HepG2 (cell line): ENCODE data around the gene CNOT1. TPM values are rescaled to one million over a fixed set of nuclear protein-coding genes. Genes with fewer than 3 reads are reported as not detected.
A peak's percentile ranks its signal among the peaks of the same experiment; 100 is the strongest.

Experiments used
- DPF2 ChIP-seq: sonication (generic); formaldehyde crosslinking; IDR thresholded peaks from 2 replicates; pipeline ENCODE4 v1.4.0; 2020; ENCODE audit warnings: mild to moderate bottlenecking, low read depth, missing genetic modification reagents, borderline replicate concordance
- FOXA3 ChIP-seq: IDR thresholded peaks from 2 replicates; pipeline ENCODE4 v1.6.1; 2016; ENCODE audit warnings: missing genetic modification reagents, missing compliant biosample characterization
- HNF4A ChIP-seq: sonication (generic); formaldehyde crosslinking; IDR thresholded peaks from 2 replicates; pipeline ENCODE4 v1.4.0; 2020; ENCODE audit warnings: missing genetic modification reagents
- KDM1A ChIP-seq: IDR thresholded peaks from 2 replicates; pipeline ENCODE4 v1.6.1; 2016; ENCODE audit warnings: missing compliant biosample characterization
- KDM3A ChIP-seq: IDR thresholded peaks from 2 replicates; pipeline ENCODE4 v1.6.1; 2018; ENCODE audit warnings: low read depth, missing compliant biosample characterization
- MAF1 ChIP-seq: sonication (generic); formaldehyde crosslinking; IDR thresholded peaks from 2 replicates; pipeline ENCODE4 v1.5.0; 2020; ENCODE audit warnings: missing genetic modification reagents, borderline replicate concordance
- PAWR ChIP-seq: sonication (generic); formaldehyde crosslinking; IDR thresholded peaks from 2 replicates; pipeline ENCODE4 v1.4.0; 2020; ENCODE audit warnings: missing genetic modification reagents, mild to moderate bottlenecking, borderline replicate concordance
- SKI ChIP-seq: fragments of 450-650 bp; IDR thresholded peaks from one replicate; pipeline ENCODE4 v1.6.1; 2018; ENCODE audit warnings: mild to moderate bottlenecking; ENCODE audit not compliant: partially characterized antibody
- SNAI1 ChIP-seq: sonication (generic); formaldehyde crosslinking; IDR thresholded peaks from 2 replicates; pipeline ENCODE4 v1.5.0; 2020; ENCODE audit warnings: mild to moderate bottlenecking, missing genetic modification reagents, borderline replicate concordance
- TBL1XR1 ChIP-seq: fragments of 150-350 bp; IDR thresholded peaks from 2 replicates; pipeline ENCODE4 v1.6.1; 2014; ENCODE audit warnings: borderline replicate concordance, low read length; ENCODE audit not compliant: partially characterized antibody
- ZBTB21 ChIP-seq: sonication (generic); formaldehyde crosslinking; IDR thresholded peaks from 2 replicates; pipeline ENCODE4 v1.4.0; 2020; ENCODE audit warnings: missing genetic modification reagents
- ZFAT ChIP-seq: sonication (generic); formaldehyde crosslinking; conservative IDR thresholded peaks from 2 replicates; pipeline ENCODE4 v1.8.1; 2023; ENCODE audit warnings: missing genetic modification reagents, inconsistent platforms
- ZNF101 ChIP-seq: sonication (generic); formaldehyde crosslinking; IDR thresholded peaks from 2 replicates; pipeline ENCODE4 v1.4.0; 2020; ENCODE audit warnings: mild to moderate bottlenecking, low read depth, missing genetic modification reagents, borderline replicate concordance
- ZSCAN22 ChIP-seq: sonication (generic); formaldehyde crosslinking; IDR thresholded peaks from 2 replicates; pipeline ENCODE4 v1.4.0; 2020; ENCODE audit warnings: mild to moderate bottlenecking, missing genetic modification reagents
- polyA plus RNA-seq, 8 experiments: library from polyadenylated mRNA; depleted of rRNA in 3 of 8; stranded (reverse) in 7 of 8; unstranded in 1 of 8; fragments of >200 nt; fragmentation: Illumina TruSeq in 4 of 8; extraction: Trizol in 4 of 8; gene quantifications; 2 replicates each; pipeline versions ENCODE4 v1.2.1 to v1.2.3, GENCODE V29; 2011 to 2016; ENCODE audit warnings: low read depth in 4 of 8, missing spikeins in 1 of 8, mixed read lengths in 1 of 8; ENCODE audit not compliant: insufficient read depth in 1 of 8
- total RNA-seq, 5 experiments: library from RNA; depleted of rRNA; stranded (reverse); fragments of >200 nt; fragmentation: Illumina TruSeq; extraction: Trizol; gene quantifications; 2 replicates each; pipeline ENCODE4 v1.2.3, GENCODE V29; 2016; ENCODE audit warnings: low read depth in 1 of 5
- TF ChIP-seq, protein P1 (sequence below): sonication (generic); formaldehyde crosslinking; IDR thresholded peaks from 2 replicates; pipeline ENCODE4 v1.4.0; 2020; ENCODE audit warnings: missing genetic modification reagents, borderline replicate concordance
- TF ChIP-seq, protein P2 (sequence below): sonication (generic); formaldehyde crosslinking; IDR thresholded peaks from 2 replicates; pipeline ENCODE4 v1.4.0; 2020; ENCODE audit warnings: missing genetic modification reagents, mild to moderate bottlenecking, borderline replicate concordance
- TF ChIP-seq, protein P3 (sequence below): sonication (generic); formaldehyde crosslinking; IDR thresholded peaks from 2 replicates; pipeline ENCODE4 v1.5.1; 2020; ENCODE audit warnings: mild to moderate bottlenecking, missing genetic modification reagents, moderate library complexity

Gene CNOT1
- total and polyA plus RNA-seq, 2 of the 13 experiments (the other 11 are each of a cell fraction or from before 2014, with no cell fraction given): 188 to 232 TPM

- TF ChIP-seq, protein P1, sequence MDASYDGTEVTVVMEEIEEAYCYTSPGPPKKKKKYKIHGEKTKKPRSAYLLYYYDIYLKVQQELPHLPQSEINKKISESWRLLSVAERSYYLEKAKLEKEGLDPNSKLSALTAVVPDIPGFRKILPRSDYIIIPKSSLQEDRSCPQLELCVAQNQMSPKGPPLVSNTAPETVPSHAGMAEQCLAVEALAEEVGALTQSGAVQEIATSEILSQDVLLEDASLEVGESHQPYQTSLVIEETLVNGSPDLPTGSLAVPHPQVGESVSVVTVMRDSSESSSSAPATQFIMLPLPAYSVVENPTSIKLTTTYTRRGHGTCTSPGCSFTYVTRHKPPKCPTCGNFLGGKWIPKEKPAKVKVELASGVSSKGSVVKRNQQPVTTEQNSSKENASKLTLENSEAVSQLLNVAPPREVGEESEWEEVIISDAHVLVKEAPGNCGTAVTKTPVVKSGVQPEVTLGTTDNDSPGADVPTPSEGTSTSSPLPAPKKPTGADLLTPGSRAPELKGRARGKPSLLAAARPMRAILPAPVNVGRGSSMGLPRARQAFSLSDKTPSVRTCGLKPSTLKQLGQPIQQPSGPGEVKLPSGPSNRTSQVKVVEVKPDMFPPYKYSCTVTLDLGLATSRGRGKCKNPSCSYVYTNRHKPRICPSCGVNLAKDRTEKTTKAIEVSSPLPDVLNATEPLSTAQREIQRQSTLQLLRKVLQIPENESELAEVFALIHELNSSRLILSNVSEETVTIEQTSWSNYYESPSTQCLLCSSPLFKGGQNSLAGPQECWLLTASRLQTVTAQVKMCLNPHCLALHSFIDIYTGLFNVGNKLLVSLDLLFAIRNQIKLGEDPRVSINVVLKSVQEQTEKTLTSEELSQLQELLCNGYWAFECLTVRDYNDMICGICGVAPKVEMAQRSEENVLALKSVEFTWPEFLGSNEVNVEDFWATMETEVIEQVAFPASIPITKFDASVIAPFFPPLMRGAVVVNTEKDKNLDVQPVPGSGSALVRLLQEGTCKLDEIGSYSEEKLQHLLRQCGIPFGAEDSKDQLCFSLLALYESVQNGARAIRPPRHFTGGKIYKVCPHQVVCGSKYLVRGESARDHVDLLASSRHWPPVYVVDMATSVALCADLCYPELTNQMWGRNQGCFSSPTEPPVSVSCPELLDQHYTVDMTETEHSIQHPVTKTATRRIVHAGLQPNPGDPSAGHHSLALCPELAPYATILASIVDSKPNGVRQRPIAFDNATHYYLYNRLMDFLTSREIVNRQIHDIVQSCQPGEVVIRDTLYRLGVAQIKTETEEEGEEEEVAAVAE (CRISPR knock-in tag): peak; percentile 77; the same call in 1 of the 2 replicates
- TF ChIP-seq ZSCAN22: 0 out of 2 replicates have a peak, but pooled peaks have one; percentile 42
- TF ChIP-seq, protein P2, sequence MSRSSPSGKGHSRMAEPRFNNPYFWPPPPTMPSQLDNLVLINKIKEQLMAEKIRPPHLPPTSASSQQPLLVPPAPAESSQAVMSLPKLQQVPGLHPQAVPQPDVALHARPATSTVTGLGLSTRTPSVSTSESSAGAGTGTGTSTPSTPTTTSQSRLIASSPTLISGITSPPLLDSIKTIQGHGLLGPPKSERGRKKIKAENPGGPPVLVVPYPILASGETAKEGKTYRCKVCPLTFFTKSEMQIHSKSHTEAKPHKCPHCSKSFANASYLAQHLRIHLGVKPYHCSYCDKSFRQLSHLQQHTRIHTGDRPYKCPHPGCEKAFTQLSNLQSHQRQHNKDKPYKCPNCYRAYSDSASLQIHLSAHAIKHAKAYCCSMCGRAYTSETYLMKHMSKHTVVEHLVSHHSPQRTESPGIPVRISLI (CRISPR knock-in tag): no peak; the same call in 1 of the 2 replicates
- peak; percentile 37 for TF ChIP-seq SKI
- no peak for TF ChIP-seq DPF2 (CRISPR knock-in tag)
- peak; percentile 5; the same call in 1 of the 2 replicates for TF ChIP-seq FOXA3
- TF ChIP-seq PAWR (CRISPR knock-in tag): peak; percentile 90; the same call in 1 of the 2 replicates
- TF ChIP-seq ZBTB21 (CRISPR knock-in tag): no peak
- peak; percentile 17; the same call in 1 of the 2 replicates for TF ChIP-seq KDM3A (CRISPR knock-in tag)
- TF ChIP-seq HNF4A (CRISPR knock-in tag): peak; percentile 52
- TF ChIP-seq MAF1 (CRISPR knock-in tag): 0 out of 2 replicates have a peak, but pooled peaks have one; percentile 77
- TF ChIP-seq ZFAT (CRISPR knock-in tag): no peak; the same call in 1 of the 2 replicates
- TF ChIP-seq, protein P3, sequence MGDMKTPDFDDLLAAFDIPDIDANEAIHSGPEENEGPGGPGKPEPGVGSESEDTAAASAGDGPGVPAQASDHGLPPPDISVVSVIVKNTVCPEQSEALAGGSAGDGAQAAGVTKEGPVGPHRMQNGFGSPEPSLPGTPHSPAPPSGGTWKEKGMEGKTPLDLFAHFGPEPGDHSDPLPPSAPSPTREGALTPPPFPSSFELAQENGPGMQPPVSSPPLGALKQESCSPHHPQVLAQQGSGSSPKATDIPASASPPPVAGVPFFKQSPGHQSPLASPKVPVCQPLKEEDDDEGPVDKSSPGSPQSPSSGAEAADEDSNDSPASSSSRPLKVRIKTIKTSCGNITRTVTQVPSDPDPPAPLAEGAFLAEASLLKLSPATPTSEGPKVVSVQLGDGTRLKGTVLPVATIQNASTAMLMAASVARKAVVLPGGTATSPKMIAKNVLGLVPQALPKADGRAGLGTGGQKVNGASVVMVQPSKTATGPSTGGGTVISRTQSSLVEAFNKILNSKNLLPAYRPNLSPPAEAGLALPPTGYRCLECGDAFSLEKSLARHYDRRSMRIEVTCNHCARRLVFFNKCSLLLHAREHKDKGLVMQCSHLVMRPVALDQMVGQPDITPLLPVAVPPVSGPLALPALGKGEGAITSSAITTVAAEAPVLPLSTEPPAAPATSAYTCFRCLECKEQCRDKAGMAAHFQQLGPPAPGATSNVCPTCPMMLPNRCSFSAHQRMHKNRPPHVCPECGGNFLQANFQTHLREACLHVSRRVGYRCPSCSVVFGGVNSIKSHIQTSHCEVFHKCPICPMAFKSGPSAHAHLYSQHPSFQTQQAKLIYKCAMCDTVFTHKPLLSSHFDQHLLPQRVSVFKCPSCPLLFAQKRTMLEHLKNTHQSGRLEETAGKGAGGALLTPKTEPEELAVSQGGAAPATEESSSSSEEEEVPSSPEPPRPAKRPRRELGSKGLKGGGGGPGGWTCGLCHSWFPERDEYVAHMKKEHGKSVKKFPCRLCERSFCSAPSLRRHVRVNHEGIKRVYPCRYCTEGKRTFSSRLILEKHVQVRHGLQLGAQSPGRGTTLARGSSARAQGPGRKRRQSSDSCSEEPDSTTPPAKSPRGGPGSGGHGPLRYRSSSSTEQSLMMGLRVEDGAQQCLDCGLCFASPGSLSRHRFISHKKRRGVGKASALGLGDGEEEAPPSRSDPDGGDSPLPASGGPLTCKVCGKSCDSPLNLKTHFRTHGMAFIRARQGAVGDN: peak; percentile 99
- no peak for TF ChIP-seq ZNF101 (CRISPR knock-in tag)
- no peak for TF ChIP-seq KDM1A (CRISPR knock-in tag)
- no peak for TF ChIP-seq SNAI1 (CRISPR knock-in tag)
- no peak for TF ChIP-seq TBL1XR1
These were observed 114.3 kb downstream of the CNOT1 start, which contains the start of gene SETD6 (continued) for GRCh38 chr16:58515125-58515870.
